ENCODE measurements around the gene RHOH.

Gene RHOH

GRCh38 chr4:40187386-40187906, 9.4 kb upstream of the RHOH start:
- no peak for DNase-seq (ENCODE audit: low spot score)

GRCh38 chr4:40190019-40190418, 6.8 kb upstream of the RHOH start:
- no peak for DNase-seq (ENCODE audit: low spot score)

GRCh38 chr4:40190465-40190864, 6.4 kb upstream of the RHOH start:
- no peak for DNase-seq (ENCODE audit: low spot score)

GRCh38 chr4:40190880-40191815, 5.7 kb upstream of the RHOH start:
- no peak for DNase-seq (ENCODE audit: low spot score)

GRCh38 chr4:40192114-40193015, 4.5 kb upstream of the RHOH start:
- DNase-seq (ENCODE audit: low spot score): no peak

- no peak for DNase-seq (ENCODE audit: low spot score)
These were observed 3.7 kb upstream of the RHOH start for GRCh38 chr4:40193016-40193571.

- DNase-seq (ENCODE audit: low spot score): no peak
These were observed 3.3 kb upstream of the RHOH start for GRCh38 chr4:40193578-40193977.

- DNase-seq (ENCODE audit: low spot score): no peak
These were observed 2.1 kb upstream of the RHOH start for GRCh38 chr4:40194602-40195161.

GRCh38 chr4:40195182-40196177, 1.4 kb upstream of the RHOH start:
- DNase-seq (ENCODE audit: low spot score): no peak

- DNase-seq (ENCODE audit: low spot score): no peak
These were observed 559 bp upstream of the RHOH start for GRCh38 chr4:40196272-40196671.

- DNase-seq (ENCODE audit: low spot score): no peak
These were observed 1.3 kb downstream of the RHOH start for GRCh38 chr4:40197879-40198689.

- DNase-seq (ENCODE audit: low spot score): no peak
These were observed 2.4 kb downstream of the RHOH start for GRCh38 chr4:40199179-40199670.

GRCh38 chr4:40199999-40200874, 3.4 kb downstream of the RHOH start:
- no peak for DNase-seq (ENCODE audit: low spot score)

GRCh38 chr4:40200875-40201801, 4.3 kb downstream of the RHOH start:
- DNase-seq (ENCODE audit: low spot score): no peak

GRCh38 chr4:40201898-40202297, 5.1 kb downstream of the RHOH start:
- DNase-seq (ENCODE audit: low spot score): no peak

GRCh38 chr4:40202474-40202873, 5.6 kb downstream of the RHOH start:
- no peak for DNase-seq (ENCODE audit: low spot score)

- no peak for DNase-seq (ENCODE audit: low spot score)
These were observed 7.9 kb downstream of the RHOH start for GRCh38 chr4:40204507-40205258.
